KMS-11 (cell line): ENCODE measurements around the gene SLC4A1.

ENCODE experiments used
- H2AFZ ChIP-seq: fragments of 200-600 bp; sonication (generic); 2 replicates; pipeline ENCODE4 v1.6.1; 2016; ENCODE audit warnings: antibody characterized with exemption, mixed run types, low read depth
- H3K27ac ChIP-seq: fragments of 200-600 bp; sonication (generic); 2 replicates; pipeline ENCODE4 v1.6.1; 2016; ENCODE audit warnings: mild to moderate bottlenecking, mixed run types
- H3K27me3 ChIP-seq: fragments of 200-600 bp; sonication (generic); 2 replicates; pipeline ENCODE4 v1.6.1; 2017; ENCODE audit warnings: mild to moderate bottlenecking, low read depth, mixed run types, moderate library complexity; ENCODE audit not compliant: insufficient read depth
- H3K36me3 ChIP-seq: fragments of 200-600 bp; sonication (generic); 2 replicates; pipeline ENCODE4 v1.6.1; 2017; ENCODE audit warnings: mild to moderate bottlenecking, mixed run types; ENCODE audit not compliant: insufficient read depth
- H3K4me1 ChIP-seq: fragments of 200-600 bp; sonication (generic); 2 replicates; pipeline ENCODE4 v1.6.1; 2016; ENCODE audit warnings: mild to moderate bottlenecking, low read depth, mixed run types; ENCODE audit not compliant: poor library complexity, severe bottlenecking
- H3K4me2 ChIP-seq: fragments of 200-600 bp; sonication (generic); 2 replicates; pipeline ENCODE4 v1.7.0; 2016; ENCODE audit warnings: mild to moderate bottlenecking, mixed run types
- H3K4me3 ChIP-seq: fragments of 200-600 bp; sonication (generic); IDR thresholded peaks from 2 replicates; pipeline ENCODE4 v1.6.1; 2017; ENCODE audit warnings: low read depth, low read length, mixed read lengths; ENCODE audit not compliant: insufficient read depth
- H3K79me2 ChIP-seq: fragments of 200-600 bp; sonication (generic); 2 replicates; pipeline ENCODE4 v1.6.1; 2016; ENCODE audit warnings: low read depth, mixed run types; ENCODE audit not compliant: insufficient read depth
- H3K9ac ChIP-seq: fragments of 200-600 bp; sonication (generic); 2 replicates; pipeline ENCODE4 v1.6.1; 2016; ENCODE audit warnings: mild to moderate bottlenecking, mixed run types
- H4K20me1 ChIP-seq: fragments of 200-600 bp; sonication (generic); 2 replicates; pipeline ENCODE4 v1.6.1; 2016; ENCODE audit warnings: mild to moderate bottlenecking, mixed run types; ENCODE audit not compliant: insufficient read depth
- TF ChIP-seq, protein P1 (sequence below): fragments of 200-600 bp; sonication (generic); conservative IDR thresholded peaks from 2 replicates; pipeline ENCODE4 v1.6.1; 2017; ENCODE audit warnings: low read depth, mild to moderate bottlenecking, antibody characterized with exemption, low read length, moderate library complexity, mixed read lengths

The SLC4A1 gene

DNA sequence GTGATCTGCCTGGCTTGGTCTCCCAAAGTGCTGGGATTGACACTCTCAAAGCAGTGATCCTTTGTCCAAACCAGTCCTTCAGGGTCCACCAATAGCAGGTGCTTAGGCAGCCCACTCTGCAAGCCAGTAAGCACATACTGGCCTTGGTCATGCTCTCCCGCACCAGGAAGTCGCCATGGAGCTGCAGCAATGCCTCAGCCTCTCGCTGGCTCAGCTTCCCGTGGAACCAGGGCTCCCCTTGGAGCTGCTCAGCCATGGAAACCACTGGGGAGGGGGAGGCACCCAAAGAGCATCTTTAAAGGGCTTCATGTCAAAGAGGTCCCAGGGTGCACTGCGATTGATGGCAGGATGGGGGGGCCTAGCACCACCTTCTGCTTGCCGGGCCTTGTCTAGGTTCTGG lies 38.8 kb downstream of the SLC4A1 start:
- Histone ChIP-seq H3K4me1 (peaks cover 4% of the 10 kb centered on the region), H3K4me2 (no peak overlapping the region), H3K9ac (no peak overlapping the region), H4K20me1 (no peaks in the 10 kb centered on the region), H3K4me3 (no peak overlapping the region), H3K79me2 (no peaks in the 10 kb centered on the region), H3K27me3 (no peaks in the 10 kb centered on the region), H2AFZ (no peak overlapping the region), H3K36me3 (no peaks in the 10 kb centered on the region), H3K27ac (no peak overlapping the region)
- TF ChIP-seq, protein P1, sequence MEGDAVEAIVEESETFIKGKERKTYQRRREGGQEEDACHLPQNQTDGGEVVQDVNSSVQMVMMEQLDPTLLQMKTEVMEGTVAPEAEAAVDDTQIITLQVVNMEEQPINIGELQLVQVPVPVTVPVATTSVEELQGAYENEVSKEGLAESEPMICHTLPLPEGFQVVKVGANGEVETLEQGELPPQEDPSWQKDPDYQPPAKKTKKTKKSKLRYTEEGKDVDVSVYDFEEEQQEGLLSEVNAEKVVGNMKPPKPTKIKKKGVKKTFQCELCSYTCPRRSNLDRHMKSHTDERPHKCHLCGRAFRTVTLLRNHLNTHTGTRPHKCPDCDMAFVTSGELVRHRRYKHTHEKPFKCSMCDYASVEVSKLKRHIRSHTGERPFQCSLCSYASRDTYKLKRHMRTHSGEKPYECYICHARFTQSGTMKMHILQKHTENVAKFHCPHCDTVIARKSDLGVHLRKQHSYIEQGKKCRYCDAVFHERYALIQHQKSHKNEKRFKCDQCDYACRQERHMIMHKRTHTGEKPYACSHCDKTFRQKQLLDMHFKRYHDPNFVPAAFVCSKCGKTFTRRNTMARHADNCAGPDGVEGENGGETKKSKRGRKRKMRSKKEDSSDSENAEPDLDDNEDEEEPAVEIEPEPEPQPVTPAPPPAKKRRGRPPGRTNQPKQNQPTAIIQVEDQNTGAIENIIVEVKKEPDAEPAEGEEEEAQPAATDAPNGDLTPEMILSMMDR, result no peak

DNA sequence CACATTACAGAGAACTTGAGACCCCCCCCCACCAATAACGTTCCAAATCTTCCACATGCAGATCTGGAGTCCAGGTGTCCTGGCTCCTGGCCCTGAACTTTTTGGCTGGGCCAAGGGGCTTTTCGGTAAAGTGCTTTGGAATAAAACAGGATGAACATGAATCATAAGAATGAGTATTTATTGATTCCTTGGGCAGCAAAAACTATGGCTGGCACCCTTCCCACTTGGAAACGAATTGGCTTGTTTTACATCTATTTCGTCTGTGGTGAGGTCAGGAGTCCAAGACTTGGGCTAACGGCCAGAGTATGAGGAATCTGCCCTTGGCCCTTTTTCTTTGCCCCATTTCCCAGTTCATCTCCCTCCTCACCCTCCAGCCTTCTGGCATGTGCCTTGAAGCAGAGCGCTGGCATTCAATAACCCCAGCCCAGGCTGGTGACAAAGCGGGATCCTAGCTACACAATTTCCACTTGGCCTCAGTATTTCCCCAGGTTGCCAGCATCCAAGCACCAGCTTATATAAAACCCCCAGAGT lies 44.3 kb downstream of the SLC4A1 start:
- H3K27ac ChIP-seq, result no peak overlapping the region
- TF ChIP-seq, protein P1, result no peak
- H3K4me2 ChIP-seq, result peak overlapping the region; percentile 6; the same call in 1 of the 2 replicates
- no peaks in the 10 kb centered on the region for H3K36me3 ChIP-seq
- H3K9ac ChIP-seq, result no peak overlapping the region
- no peak overlapping the region for H2AFZ ChIP-seq
- H3K79me2 ChIP-seq, result peaks cover 23% of the 10 kb centered on the region; the same call in 1 of the 2 replicates
- H4K20me1 ChIP-seq, result no peaks in the 10 kb centered on the region
- H3K4me3 ChIP-seq, result no peak overlapping the region
- H3K4me1 ChIP-seq, result peaks cover 20% of the 10 kb centered on the region
- no peaks in the 10 kb centered on the region for H3K27me3 ChIP-seq

DNA sequence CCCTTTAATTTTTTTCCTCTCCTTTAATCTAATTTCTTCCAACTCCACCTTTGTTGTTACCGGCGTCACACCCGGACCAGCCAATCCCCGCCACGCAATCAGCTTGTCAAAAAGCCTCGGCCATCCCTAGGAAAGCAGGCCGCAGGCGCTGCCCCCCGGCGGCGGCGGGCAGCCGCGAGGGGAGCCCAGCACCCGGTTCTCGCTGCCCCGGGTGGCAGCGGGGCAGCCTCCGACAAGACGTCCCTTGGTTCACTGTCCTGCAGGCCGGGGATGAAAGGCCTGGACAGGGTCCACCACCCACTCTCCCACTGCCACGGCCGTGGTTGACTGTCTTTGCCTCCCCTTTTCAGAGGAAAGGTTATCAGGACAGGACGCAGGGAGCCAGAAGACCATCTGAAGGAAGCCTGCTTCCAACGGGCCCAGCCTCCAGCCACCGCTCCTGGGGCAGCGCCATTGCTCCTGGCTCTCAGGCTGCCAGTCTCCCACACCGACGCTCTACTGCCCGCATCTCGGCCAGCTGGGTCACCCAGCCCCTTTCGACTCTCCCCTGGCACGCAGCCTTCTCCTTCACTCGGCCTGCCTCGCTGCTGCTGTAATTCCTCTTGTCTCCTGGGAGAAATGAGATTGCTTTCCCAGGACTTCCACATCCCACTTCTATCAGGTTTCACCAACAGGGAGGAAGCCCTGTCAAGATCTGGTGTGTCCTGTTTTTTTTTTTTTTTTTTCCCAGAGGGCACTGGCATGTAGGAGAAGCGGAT lies 45.6 kb downstream of the SLC4A1 start:
- Histone ChIP-seq H3K4me2 (peak overlapping the region; percentile 97), H3K27me3 (no peaks in the 10 kb centered on the region), H3K36me3 (no peaks in the 10 kb centered on the region), H3K9ac (peak overlapping the region; percentile 93; the same call in 1 of the 2 replicates), H3K79me2 (peaks cover 33% of the 10 kb centered on the region), H2AFZ (peak overlapping the region; percentile 48), H4K20me1 (no peaks in the 10 kb centered on the region), H3K27ac (peak overlapping the region; percentile 96; the same call in 1 of the 2 replicates), H3K4me1 (peaks cover 22% of the 10 kb centered on the region), H3K4me3 (no peak overlapping the region)
- TF ChIP-seq, protein P1, result no peak

DNA sequence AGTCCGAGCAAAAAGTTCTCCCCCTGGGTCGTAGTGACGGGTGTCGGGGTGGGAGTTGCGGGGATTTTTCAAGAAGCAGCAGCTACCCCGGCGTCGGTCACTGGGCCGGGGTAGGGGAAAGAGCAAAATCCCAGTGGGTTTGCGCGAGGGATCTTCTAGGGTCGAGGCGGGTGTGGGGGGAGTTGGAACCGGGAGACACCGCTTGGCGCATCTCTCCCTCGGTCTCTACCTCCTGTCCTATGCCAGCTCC lies 46.1 kb downstream of the SLC4A1 start:
- Histone ChIP-seq H3K79me2 (peaks cover 38% of the 10 kb centered on the region), H3K27me3 (no peaks in the 10 kb centered on the region), H3K9ac (peak overlapping the region; percentile 93), H3K4me1 (peaks cover 23% of the 10 kb centered on the region), H3K36me3 (peaks cover 3% of the 10 kb centered on the region; the same call in 1 of the 2 replicates), H3K4me3 (no peak overlapping the region), H3K27ac (peak overlapping the region; percentile 96), H3K4me2 (peak overlapping the region; percentile 97), H2AFZ (peak overlapping the region; percentile 48), H4K20me1 (no peaks in the 10 kb centered on the region)
- TF ChIP-seq, protein P1, result no peak
